ENCODE results near the gene CNR2.

- TF ChIP-seq CTCF (conservative IDR thresholded peaks at IDR 0.05; ENCODE audit: low read depth in 2 of 2): no peak
- no peak for TF ChIP-seq POLR2AphosphoS5 (IDR thresholded peaks at IDR 0.05; ENCODE audit: low read depth)
- no peak for TF ChIP-seq EZH2 (IDR thresholded peaks at IDR 0.05; ENCODE audit: low read depth, unreplicated experiment)
- TF ChIP-seq JUNB (IDR thresholded peaks at IDR 0.05; ENCODE audit: unreplicated experiment): no peak
- TF ChIP-seq REST (IDR thresholded peaks at IDR 0.05; ENCODE audit: unreplicated experiment): no peak
- no peak for TF ChIP-seq ZNF331 (CRISPR knock-in tag; IDR thresholded peaks at IDR 0.05; ENCODE audit: low read depth)
- TF ChIP-seq EZH2phosphoT487 (IDR thresholded peaks at IDR 0.05; ENCODE audit: unreplicated experiment): no peak
- TF ChIP-seq ZNF462 (CRISPR knock-in tag; IDR thresholded peaks at IDR 0.05): no peak
- TF ChIP-seq CREB1 (CRISPR knock-in tag; IDR thresholded peaks at IDR 0.05; ENCODE audit: low read depth): no peak
- TF ChIP-seq ZNF114 (CRISPR knock-in tag; IDR thresholded peaks at IDR 0.05): no peak
- no peak for TF ChIP-seq STAT1 (IDR thresholded peaks at IDR 0.05; ENCODE audit: unreplicated experiment)
Observed at GRCh38 chr1:23885222-23885621, 27.9 kb downstream of the CNR2 start.

Data from GM23338 (cell line).